GM20000 (cell line): Measurements from ENCODE around the gene PRTG.

Source experiments
- DNase-seq: peaks from one replicate; pipeline ENCODE4 v3.0.0; 2012; ENCODE audit warnings: low spot score
- TF ChIP-seq, protein P1 (sequence below): IDR thresholded peaks from 2 replicates; pipeline ENCODE4 v1.5.1; 2012; ENCODE audit warnings: mild to moderate bottlenecking, control low read depth; ENCODE audit errors: extremely low read depth, missing control alignments

Gene PRTG

DNA sequence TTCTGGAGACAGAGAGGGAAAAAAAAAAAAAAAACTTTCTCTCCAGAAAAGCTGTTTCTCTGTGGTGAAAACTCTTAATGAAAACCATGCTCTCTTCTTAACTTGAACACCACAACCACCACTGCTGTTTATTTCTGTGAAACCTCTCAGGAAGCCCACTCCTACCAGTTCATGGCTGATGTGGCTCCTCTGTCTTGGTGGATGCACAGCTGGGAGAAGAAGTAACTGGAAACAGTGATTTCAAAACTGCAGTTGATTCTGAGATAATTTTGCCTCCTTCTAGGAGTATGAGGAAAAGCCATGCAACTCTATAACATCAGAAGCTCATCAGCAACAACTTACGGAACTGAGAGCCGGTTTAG lies 114.6 kb downstream of the PRTG start:
- TF ChIP-seq, protein P1, sequence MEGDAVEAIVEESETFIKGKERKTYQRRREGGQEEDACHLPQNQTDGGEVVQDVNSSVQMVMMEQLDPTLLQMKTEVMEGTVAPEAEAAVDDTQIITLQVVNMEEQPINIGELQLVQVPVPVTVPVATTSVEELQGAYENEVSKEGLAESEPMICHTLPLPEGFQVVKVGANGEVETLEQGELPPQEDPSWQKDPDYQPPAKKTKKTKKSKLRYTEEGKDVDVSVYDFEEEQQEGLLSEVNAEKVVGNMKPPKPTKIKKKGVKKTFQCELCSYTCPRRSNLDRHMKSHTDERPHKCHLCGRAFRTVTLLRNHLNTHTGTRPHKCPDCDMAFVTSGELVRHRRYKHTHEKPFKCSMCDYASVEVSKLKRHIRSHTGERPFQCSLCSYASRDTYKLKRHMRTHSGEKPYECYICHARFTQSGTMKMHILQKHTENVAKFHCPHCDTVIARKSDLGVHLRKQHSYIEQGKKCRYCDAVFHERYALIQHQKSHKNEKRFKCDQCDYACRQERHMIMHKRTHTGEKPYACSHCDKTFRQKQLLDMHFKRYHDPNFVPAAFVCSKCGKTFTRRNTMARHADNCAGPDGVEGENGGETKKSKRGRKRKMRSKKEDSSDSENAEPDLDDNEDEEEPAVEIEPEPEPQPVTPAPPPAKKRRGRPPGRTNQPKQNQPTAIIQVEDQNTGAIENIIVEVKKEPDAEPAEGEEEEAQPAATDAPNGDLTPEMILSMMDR = no peak

DNA sequence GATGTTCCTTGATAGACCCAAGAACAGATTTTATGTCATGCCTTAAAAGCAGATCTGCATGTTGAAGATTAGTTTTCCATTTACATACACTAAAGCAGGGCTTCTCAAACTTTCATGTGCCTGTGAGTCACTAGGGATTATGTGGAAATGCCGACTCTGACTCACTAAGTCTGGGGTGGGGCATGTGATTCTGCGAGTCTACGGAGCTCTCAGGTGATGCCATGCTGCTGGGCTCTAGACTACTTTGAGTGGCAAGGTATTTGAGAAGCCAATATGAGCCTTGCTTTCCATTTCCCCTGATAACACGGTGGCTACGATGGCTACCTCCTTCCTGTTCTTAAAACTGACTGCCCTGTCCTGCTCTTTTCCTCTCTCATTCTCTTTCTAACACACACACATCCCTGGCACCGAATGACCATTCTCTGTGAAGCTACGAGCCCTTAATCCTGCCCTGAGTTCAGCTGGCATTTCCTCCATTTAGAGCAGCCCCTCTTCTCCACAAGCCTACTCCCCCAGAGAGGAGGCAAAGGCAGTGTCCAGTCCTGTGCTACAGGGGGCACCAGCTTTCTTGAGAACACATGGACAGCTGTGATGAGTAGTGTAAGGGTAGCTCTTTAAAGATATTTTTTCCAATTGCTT lies 115.1 kb downstream of the PRTG start:
- TF ChIP-seq, protein P1 = no peak
- DNase-seq = no peak

More for the DNA sequence above, 114.6 kb downstream of the PRTG start:
- DNase-seq = no peak

DNA sequence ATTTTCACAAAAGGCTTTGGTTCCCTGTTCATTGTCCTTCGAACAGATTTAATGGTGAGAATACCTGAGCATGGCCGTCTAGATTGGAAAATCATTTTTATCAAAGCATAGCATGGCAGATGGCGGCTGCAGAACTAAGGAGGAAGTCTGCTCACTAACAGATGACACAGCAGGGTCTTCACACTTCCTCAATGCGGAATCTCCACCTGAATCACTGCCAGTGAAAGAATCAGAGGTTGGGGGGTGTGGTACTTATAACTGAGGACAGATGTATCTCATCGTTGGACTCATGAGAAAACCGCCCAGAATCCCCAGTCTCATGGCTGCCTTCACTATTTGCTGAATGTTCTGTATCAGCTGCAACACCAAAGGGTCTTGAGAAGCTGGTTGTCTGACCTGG lies 123.2 kb downstream of the PRTG start:
- no peak for DNase-seq
- TF ChIP-seq, protein P1 = no peak

DNA sequence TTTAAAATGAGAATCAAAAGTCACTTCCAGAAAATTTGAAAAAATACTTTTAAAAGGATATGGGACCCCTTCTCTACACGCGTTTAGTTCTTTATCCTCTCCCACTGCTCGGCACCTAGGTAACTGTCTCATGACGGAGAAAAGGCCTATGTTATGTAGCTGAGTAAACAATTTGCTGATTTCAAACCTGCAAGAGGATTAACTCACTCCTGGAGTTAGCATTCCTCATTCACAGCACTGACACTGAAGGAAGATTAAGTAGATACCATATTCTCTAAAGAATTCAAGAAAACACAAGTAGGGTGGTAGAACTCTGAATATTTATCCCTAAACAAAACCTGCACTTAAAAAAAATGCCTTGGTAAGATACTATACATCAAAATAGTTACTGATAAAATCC lies 124.6 kb downstream of the PRTG start:
- no peak for DNase-seq
- TF ChIP-seq, protein P1 = no peak

DNA sequence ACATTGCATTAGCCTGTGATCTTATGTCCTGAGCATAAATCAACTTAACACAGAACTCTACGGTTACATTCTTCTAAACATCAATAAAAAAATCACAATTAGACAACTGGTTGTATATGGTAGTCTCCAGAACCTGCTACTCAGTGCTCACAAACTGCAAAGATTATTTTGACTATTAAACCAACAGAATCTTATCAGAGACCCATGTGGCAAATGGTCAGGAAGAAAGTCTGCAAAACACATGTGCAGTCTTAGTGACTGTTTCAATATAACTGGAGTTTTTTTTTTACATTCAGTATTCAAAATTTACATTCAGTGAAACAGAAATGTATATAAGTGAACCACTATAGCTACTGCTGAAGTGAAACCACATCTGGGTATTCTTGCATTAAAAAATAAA lies 127.5 kb downstream of the PRTG start:
- DNase-seq = no peak
- TF ChIP-seq, protein P1 = no peak

DNA sequence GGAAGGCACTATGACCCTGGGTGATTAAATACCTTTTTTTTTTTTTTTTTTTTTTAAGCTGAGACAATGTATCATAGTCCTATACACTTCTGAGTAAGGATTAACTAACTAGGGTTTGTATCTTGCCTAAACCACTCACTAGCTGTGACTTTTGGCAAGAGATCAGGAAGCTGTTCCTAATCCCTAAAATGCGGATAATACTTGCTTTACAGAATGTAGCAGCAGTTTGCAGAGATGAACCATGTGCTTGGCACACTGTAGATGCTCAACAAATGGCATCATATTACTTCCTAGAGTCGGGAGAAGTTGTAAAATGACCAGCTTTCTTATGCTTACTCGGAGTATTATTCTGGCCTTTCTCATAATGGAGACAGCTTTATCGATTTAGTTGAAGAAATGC lies 129.2 kb downstream of the PRTG start:
- no peak for DNase-seq
- TF ChIP-seq, protein P1 = no peak

DNA sequence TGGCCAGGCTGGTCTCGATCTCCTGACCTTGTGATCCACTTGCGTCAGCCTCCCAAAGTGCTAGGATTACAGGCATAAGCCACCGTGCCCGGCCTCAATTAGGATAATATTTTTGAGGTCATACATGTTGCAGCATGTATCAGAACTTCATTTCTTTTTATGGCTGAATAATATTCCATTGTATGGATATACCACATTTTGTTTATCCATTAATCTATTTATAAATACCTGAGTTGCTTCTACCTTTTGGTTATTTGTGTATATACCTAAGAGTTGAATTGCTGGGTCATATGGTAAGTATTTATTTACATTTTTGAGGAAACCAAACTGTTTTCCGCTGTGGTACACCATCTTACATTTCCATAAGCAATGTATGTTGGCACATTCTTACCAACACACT lies 136.7 kb downstream of the PRTG start:
- TF ChIP-seq, protein P1 = no peak

More for the DNA sequence above, 136.7 kb downstream of the PRTG start:
- DNase-seq = no peak
